Activated gamma-delta T cell treated with Interleukin-2 at 50 U/mL for 16 hours (primary cell): ENCODE results near the gene JHY.

Source experiments
- DNase-seq: peaks from one replicate; pipeline ENCODE4 v3.0.0-alpha.2; 2020

The JHY gene

GRCh38 chr11:122872046-122872445, 10.5 kb upstream of the JHY start:
- no peak for DNase-seq

- no peak for DNase-seq
Measured at GRCh38 chr11:122874991-122875390, 7.6 kb upstream of the JHY start.

- no peak for DNase-seq
Measured at GRCh38 chr11:122877732-122878131, 4.8 kb upstream of the JHY start.

GRCh38 chr11:122879785-122880184, 2.8 kb upstream of the JHY start:
- no peak for DNase-seq

- peak; percentile 37 for DNase-seq
Measured at GRCh38 chr11:122882857-122883645, 492 bp downstream of the JHY start.

- no peak for DNase-seq
Measured at GRCh38 chr11:122883646-122883979, 1.1 kb downstream of the JHY start.

- no peak for DNase-seq
Measured at GRCh38 chr11:122888162-122888561, 5.6 kb downstream of the JHY start.

GRCh38 chr11:122893131-122893530, 10.6 kb downstream of the JHY start:
- DNase-seq: no peak

GRCh38 chr11:122895563-122895962, 13.0 kb downstream of the JHY start:
- no peak for DNase-seq

GRCh38 chr11:122897606-122898210, 15.1 kb downstream of the JHY start:
- no peak for DNase-seq

GRCh38 chr11:122898799-122899198, 16.2 kb downstream of the JHY start:
- no peak for DNase-seq

- DNase-seq: no peak
Measured at GRCh38 chr11:122900587-122901202, 18.1 kb downstream of the JHY start.

GRCh38 chr11:122902951-122903350, 20.4 kb downstream of the JHY start:
- DNase-seq: no peak

- no peak for DNase-seq
Measured at GRCh38 chr11:122910775-122911174, 28.2 kb downstream of the JHY start.

- DNase-seq: no peak
Measured at GRCh38 chr11:122917311-122917710, 34.8 kb downstream of the JHY start.

GRCh38 chr11:122918734-122919133, 36.2 kb downstream of the JHY start:
- no peak for DNase-seq

GRCh38 chr11:122920579-122920978, 38.0 kb downstream of the JHY start:
- DNase-seq: no peak

- no peak for DNase-seq
Measured at GRCh38 chr11:122922893-122923292, 40.3 kb downstream of the JHY start.

- no peak for DNase-seq
Measured at GRCh38 chr11:122923302-122923701, 40.7 kb downstream of the JHY start.

- no peak for DNase-seq
Measured at GRCh38 chr11:122931510-122931909, 49.0 kb downstream of the JHY start.

GRCh38 chr11:122933416-122933815, 50.9 kb downstream of the JHY start:
- no peak for DNase-seq

GRCh38 chr11:122937983-122938382, 55.4 kb downstream of the JHY start:
- no peak for DNase-seq

- no peak for DNase-seq
Measured at GRCh38 chr11:122938557-122938956, 56.0 kb downstream of the JHY start.

- DNase-seq: no peak
Measured at GRCh38 chr11:122951211-122951610, 68.7 kb downstream of the JHY start.
